AG09319 (cell line): ENCODE results near the gene ANKRD13A.
A peak's percentile ranks its signal among the peaks of the same experiment; 100 is the strongest.

Experiments
- DNase-seq: peaks from one replicate; pipeline ENCODE4 v3.0.0-alpha.2; 2010; ENCODE audit warnings: low read depth; ENCODE audit errors: extremely low read depth
- CTCF ChIP-seq: IDR thresholded peaks from 2 replicates; pipeline ENCODE4 v1.5.1; 2011; ENCODE audit warnings: low read depth, mild to moderate bottlenecking, inconsistent platforms, low read length, moderate library complexity

Gene ANKRD13A

GRCh38 chr12:109998904-109999648 is at the start of gene ANKRD13A:
TSS of gene ANKRD13A (plus strand) at chr12:109999430. CDS start at chr12:109999689, 259 bp downstream.
- no peak for TF ChIP-seq CTCF

GRCh38 chr12:109950625-109951024 is 48.6 kb upstream of the ANKRD13A start:
- no peak for TF ChIP-seq CTCF
- no peak for DNase-seq

More at GRCh38 chr12:109998904-109999648, at the start of gene ANKRD13A:
- peak; percentile 92 for DNase-seq

- TF ChIP-seq CTCF = no peak
Observed at GRCh38 chr12:109951136-109951535, 48.1 kb upstream of the ANKRD13A start.

GRCh38 chr12:109951751-109952150 is 47.5 kb upstream of the ANKRD13A start:
- DNase-seq = no peak
- TF ChIP-seq CTCF = no peak

More at GRCh38 chr12:109951136-109951535, 48.1 kb upstream of the ANKRD13A start:
- DNase-seq = no peak

GRCh38 chr12:109952160-109952858 is 46.9 kb upstream of the ANKRD13A start:
- no peak for TF ChIP-seq CTCF
- DNase-seq = no peak

- TF ChIP-seq CTCF = no peak
- DNase-seq = no peak
Observed at GRCh38 chr12:109952873-109953272, 46.4 kb upstream of the ANKRD13A start.

- TF ChIP-seq CTCF = no peak
- DNase-seq = no peak
Observed at GRCh38 chr12:109953656-109954055, 45.6 kb upstream of the ANKRD13A start.
